Stimulated activated CD8-positive, alpha-beta memory T cell treated with anti-CD3 and anti-CD28 coated beads, Interleukin-2, amount 100 ng/mL, for 1 hour (primary cell): ENCODE data around the gene C1orf105.
A peak's percentile ranks its signal among the peaks of the same experiment; 100 is the strongest.
"Not testable (repeated sequence)": the region's sequence is repeated elsewhere in the genome, so short reads cannot be mapped to it uniquely, and the experiment has no call there.

Experiments
- DNase-seq, 2 donors: peaks; one replicate each; pipeline ENCODE4 v3.0.0-alpha.2; 2020; ENCODE audit warnings: low read depth in 2 of 2

C1orf105 gene

DNA sequence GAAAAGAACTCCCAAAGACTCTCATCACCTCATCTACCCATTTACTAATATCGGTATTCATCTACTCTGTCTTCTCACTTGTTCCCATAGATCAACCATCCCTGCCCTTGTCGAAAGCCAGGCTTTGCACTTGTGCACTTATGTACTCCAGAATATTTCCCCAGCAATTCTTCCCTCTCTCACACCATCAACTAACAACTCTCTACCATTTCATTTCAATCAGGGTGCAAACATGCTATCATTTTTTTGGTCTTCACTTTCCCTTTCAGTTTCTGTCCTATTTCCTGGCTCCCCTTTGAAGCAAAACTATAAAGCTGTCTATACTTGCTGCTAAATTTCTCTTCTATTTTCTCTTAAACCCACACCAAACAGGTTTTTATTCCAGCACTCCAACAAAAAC lies 6.7 kb downstream of the C1orf105 start:
- DNase-seq = no peak

DNA sequence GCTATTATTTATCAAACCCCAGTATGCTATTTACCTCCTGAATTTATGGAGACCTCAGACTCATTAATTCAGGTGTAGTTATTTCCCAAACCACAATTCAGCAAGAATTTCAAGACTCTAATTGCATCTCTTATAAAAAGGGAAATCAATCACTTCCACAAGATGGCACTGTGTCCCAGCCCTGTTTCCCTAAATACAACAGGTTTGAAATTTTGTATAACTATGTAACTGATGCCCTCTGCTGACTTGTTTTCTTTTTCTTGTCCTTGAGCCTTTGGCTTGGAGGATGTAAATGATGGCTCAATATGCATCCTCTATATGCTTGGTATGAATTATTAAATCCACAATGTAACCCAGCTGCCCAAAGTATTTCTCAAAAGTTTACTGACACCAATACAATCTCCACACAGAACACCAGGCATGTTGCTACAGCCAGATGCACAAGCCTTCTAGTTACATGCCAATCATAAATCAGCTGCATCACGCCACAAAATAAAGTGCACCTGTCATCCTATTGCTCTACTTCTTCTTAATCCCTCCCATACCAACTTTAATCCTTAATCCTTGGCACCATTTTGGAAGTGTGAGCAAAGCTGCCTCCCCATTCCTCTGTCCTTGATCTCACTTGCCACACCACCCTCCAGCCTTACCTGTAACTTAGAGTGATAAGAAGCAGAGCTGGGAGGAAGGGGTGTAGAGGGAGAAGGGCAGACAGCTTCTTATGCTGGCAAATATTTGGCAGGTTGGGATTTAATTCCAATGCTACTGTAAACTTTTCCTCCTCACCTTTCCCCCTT lies 9.0 kb downstream of the C1orf105 start:
- DNase-seq = no peak

GRCh38 chr1:172430128-172430454 lies 9.6 kb downstream of the C1orf105 start:
- no peak for DNase-seq

- no peak for DNase-seq
Measured at GRCh38 chr1:172431204-172431603, 10.7 kb downstream of the C1orf105 start.

- no peak for DNase-seq
Measured at GRCh38 chr1:172431721-172432192, 11.3 kb downstream of the C1orf105 start.

- not testable (repeated sequence) for DNase-seq
Measured at GRCh38 chr1:172437183-172437582, 16.7 kb downstream of the C1orf105 start.

DNA sequence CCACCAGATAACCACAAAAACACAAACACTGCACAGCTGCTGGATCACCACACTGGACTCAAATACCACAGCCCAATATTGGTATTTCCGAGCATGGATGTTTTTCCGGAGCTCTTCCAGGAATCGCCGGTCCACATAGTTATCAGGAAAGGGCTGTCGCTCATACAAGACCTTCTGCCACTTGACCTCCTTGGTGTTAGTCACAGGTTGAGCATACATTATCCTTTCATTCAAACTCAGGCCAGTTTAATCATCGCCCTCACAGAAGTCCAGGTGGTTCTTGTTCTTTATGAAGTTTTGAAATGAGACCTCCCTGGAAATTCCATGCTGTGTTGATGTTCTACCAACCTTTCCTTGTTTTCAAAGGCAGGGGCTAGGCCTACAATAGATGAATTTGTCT lies 21.9 kb downstream of the C1orf105 start:
- DNase-seq = no peak

DNA sequence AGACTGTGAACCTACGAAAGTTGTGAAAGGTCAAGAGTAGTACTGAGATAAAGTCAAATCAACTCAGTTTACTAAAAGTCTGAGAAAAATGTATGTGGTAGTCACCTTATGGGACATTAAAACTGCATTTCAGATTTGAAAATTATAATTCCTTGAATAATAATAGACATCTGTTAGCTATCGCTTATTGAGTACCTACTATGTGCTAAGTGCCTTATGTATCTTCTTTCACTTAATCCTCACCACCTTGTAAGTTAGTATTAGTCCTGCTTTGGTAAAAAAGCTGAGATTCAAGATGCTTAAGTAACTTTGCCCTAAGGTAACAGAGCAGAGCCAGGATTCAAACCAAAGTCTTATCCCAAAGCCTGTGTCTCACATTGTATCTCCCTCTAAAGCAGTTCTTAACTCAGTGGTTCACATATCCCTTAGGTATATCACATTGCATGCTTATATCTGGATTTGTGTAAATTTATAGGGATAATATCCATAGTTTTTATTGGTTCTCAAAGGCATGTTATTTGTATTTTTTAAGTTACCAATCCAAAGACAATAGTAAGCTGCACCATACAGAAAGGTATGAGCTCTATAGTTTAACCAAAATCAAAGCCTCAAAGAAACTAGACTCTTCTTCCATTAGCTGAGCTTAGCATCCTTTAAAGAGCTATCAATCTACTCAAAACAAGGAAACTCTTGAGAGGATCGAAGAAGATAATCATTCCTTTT lies 22.5 kb downstream of the C1orf105 start:
- no peak for DNase-seq

- DNase-seq = peak; percentile 84 to 87
Measured at GRCh38 chr1:172443666-172444453, 23.4 kb downstream of the C1orf105 start, which contains the start of gene PIGC. PIGC (minus strand) TSS chr1:172444069; CDS start chr1:172442622, 1,447 bp downstream.

- no peak for DNase-seq
Measured at GRCh38 chr1:172446547-172446946, 26.1 kb downstream of the C1orf105 start.

- no peak for DNase-seq
Measured at GRCh38 chr1:172447641-172448040, 27.2 kb downstream of the C1orf105 start.

- DNase-seq = no peak
Measured at GRCh38 chr1:172448995-172449584, 28.6 kb downstream of the C1orf105 start.

DNA sequence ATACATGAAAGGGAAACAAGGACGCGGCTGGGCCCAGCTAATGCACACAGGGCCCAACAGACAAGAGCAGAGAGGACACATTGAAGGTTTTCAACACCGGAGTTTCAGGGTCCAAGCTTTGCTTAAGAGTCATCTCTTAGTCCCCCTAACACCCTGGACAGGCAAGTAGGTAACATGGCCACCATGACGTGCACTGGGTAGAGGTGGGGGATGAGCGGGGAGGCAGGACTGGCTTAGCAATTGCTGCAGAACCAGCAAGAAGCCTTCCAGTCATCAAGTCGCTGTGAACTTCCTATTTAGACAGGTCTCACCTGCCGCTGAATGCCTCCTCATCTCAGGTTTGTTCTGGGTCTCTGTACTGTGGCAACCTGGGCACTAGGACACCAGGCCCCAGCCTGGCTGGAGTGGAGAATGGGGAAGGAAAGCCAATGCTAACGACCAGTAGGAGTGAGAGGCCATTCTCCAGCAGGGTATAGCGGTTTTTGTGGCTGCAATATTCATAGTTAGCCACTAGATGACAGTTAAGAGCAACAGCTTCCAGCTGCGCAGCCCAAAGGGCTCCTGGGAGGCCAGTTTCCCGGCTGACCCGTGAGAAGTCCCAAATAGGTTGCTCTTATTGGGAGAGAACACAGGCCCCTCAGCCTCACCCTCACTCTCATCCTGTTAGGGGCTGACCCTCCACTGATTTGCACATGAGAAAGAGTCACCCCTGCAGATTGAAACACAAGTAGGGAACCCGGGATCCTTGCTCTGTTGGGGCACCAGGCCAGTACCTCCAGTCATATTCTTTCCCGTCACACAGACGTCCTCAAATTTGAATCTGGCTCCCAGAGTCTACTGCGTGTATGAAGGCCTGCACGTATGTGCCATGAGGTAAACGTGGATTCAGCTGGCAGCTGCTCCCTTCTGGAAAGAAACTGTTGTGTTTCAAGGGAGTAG lies 29.4 kb downstream of the C1orf105 start:
- DNase-seq = no peak

DNA sequence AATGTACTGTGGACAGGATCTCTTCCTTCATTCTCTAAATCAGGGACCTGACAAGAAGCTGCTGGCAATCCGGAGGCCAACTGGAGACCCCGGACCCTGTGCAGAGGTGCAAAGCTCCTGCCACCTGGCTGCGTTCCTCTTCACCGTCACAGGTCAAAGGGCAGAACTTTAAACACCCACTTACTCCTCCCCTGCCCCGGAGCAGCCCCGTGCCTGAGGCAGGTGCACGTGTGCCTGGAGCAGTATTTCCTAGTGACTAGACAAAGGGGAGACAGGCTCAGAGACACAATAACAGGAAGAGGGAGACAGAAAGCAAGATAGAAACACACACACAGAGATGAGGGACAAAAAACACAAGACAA lies 30.0 kb downstream of the C1orf105 start:
- DNase-seq = no peak

GRCh38 chr1:172451002-172451443 lies 30.5 kb downstream of the C1orf105 start:
- no peak for DNase-seq

- DNase-seq = no peak
Measured at GRCh38 chr1:172452536-172453152, 32.2 kb downstream of the C1orf105 start.

GRCh38 chr1:172453153-172453545 lies 32.7 kb downstream of the C1orf105 start:
- DNase-seq = no peak

DNA sequence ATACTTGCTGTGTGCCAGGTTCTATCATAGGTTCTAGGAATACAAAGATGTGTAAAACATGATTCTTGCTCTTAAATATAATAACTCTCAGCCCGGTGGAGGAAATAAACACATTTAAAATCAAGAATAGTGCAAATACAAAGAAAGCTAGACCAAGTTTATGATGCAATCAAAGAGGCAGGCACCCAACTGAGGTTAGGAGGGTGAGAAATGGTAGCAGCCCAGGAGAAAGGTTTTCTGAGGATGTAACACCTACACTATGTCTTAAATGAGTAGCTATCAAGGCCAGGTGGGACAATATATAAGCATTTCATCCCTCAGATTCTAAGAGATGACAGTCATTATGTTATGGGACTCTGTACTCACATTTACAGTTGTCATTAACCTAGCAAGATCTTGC lies 33.1 kb downstream of the C1orf105 start:
- DNase-seq = no peak

DNA sequence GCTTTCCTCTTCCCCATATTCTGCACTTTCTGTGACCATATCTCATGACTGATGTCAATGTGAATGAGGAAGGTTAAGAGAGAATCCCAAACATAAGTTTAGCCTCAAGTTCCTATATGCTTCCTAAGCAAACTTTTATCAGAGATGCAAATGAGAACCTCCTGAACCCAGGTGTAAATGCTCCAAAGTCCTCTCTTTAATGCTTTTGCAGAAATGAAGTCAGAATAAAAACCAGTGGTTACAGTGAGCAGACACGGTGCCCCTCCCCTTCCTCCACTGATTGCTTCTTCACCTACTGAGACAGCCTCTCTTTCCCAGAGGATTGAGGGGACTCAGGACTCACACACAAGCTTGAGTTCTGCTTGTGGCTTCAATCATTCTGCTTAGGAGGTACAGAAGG lies 35.0 kb downstream of the C1orf105 start:
- no peak for DNase-seq

- no peak for DNase-seq
Measured at GRCh38 chr1:172456344-172456769, 35.9 kb downstream of the C1orf105 start.
